GM10266 (cell line): ENCODE results near the gene CIAO2B.
"Not testable (repeated sequence)": the region's sequence is repeated elsewhere in the genome, so short reads cannot be mapped to it uniquely, and the experiment has no call there.

ENCODE experiments used
- DNase-seq: peaks from one replicate; pipeline ENCODE4 v3.0.0; 2012; ENCODE audit errors: extremely low spot score
- TF ChIP-seq, protein P1 (sequence below): IDR thresholded peaks from 2 replicates; pipeline ENCODE4 v1.5.1; 2012; ENCODE audit warnings: mild to moderate bottlenecking, low read depth; ENCODE audit not compliant: control insufficient read depth, insufficient read depth; ENCODE audit errors: missing control alignments

The CIAO2B gene

DNA sequence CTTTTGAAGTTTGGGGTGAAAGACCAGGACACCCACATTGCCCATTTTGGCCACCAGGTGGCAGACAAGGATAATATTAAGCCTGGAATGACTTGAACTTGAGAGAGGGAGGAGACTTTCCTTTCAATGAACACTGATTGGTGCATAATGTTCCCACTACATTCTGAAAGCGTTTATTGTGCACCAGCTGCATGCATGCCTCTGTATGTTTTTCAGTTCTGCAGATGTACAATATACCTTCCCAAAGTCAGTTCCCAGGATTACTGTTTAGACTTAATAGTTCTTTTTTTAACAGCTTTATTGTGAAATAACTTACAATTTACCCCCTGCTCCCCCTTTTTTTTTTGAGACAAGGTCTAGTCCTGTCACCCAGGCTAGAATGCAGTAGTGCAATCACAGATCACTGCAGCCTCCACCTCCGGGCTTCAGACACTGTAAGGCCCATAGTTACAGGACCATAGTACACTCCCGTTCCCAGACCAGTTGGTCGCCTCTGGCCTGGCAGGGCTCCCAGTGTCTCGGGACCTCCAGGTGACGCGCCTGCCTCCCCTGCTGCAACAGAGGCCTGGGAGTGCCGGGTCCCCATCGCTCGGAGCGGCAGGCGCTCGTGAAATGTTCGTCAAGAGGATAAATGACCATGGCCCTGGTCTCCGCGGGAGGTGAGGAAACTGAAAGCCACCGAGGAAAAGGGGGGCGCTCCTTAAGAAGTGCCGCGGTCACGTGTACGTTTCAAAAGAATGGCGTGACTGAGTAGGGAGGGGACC, 13.3 kb upstream of the CIAO2B start:
- TF ChIP-seq, protein P1, sequence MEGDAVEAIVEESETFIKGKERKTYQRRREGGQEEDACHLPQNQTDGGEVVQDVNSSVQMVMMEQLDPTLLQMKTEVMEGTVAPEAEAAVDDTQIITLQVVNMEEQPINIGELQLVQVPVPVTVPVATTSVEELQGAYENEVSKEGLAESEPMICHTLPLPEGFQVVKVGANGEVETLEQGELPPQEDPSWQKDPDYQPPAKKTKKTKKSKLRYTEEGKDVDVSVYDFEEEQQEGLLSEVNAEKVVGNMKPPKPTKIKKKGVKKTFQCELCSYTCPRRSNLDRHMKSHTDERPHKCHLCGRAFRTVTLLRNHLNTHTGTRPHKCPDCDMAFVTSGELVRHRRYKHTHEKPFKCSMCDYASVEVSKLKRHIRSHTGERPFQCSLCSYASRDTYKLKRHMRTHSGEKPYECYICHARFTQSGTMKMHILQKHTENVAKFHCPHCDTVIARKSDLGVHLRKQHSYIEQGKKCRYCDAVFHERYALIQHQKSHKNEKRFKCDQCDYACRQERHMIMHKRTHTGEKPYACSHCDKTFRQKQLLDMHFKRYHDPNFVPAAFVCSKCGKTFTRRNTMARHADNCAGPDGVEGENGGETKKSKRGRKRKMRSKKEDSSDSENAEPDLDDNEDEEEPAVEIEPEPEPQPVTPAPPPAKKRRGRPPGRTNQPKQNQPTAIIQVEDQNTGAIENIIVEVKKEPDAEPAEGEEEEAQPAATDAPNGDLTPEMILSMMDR, result peak; percentile 95
- DNase-seq, result peak; percentile 87

DNA sequence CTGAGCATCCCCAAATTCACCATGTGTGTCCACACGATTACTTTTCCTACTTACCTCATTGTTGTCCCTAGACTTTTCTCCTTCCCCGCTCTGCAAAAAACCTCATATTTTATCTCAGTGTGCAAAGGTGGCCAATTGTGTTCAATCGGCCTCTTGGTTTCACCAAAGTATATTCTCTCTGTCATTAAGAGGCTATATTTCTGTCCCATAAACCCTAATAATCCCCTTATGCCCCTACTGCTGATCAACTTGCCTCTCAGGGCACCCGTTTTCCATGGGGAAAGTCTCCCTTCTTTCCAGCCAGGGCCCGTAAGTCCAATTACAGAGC, 12.7 kb upstream of the CIAO2B start:
- TF ChIP-seq, protein P1, result no peak
- DNase-seq, result no peak

DNA sequence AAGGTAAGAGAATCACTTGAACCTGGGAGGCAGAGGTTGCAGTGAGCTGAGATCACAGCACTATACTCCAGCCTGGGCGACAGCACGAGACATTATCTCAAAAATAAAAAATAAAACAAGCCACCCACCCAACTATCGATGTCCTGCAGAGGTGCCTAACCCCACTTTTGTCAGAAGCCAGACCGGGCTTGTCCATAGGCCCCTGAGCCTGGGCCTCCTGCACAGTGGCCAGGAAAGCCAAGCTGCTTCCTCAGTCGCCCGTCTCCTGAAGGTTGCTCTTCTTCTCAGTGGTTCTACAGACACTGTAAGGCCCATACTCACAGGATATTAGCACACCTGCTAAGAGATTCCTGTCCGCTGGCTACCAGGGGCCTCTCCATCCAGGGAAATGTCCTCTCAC, 12.3 kb upstream of the CIAO2B start:
- TF ChIP-seq, protein P1, result no peak

DNA sequence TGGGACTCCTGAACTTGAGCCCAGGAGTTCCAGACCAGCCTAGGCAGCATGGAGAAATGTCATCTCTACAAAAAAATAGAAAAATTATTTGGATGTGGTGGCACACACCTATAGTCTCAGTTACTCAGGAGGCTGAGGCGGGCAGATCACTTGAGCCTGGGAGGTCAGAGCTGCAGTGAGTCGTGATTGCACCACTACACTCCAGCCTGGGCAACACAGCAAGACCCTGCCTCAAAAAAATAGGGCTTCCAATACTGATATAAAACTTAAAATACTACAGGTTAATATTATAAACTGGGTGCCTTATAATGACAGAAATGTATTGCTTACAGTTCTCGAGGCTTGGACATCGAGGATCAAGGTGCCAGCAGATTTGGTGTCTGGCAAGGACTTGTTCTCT, 11.7 kb upstream of the CIAO2B start:
- no peak for DNase-seq

More for the DNA sequence above, 12.3 kb upstream of the CIAO2B start:
- DNase-seq, result no peak

DNA sequence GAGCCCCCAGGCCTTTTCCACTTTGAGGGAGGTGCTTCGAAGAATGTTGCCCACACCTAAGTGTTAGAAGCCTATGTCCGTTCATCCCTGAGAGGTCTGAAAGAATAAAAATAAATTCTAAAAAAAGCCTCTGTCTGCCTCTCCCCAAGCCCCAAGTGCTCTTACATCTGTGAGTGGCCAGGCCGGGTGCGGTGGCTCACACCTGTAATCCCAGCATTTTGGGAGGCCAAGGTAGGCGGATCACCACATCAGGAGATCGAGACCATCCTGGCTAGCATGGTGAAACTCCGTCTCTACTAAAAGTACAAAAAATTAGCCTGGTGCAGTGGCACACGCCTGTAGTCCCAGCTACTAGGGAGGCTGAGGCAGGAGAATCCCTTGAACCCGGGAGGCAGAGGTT, 10.8 kb upstream of the CIAO2B start:
- DNase-seq, result not testable (repeated sequence)

More for the DNA sequence above, 11.7 kb upstream of the CIAO2B start:
- TF ChIP-seq, protein P1, result no peak

DNA sequence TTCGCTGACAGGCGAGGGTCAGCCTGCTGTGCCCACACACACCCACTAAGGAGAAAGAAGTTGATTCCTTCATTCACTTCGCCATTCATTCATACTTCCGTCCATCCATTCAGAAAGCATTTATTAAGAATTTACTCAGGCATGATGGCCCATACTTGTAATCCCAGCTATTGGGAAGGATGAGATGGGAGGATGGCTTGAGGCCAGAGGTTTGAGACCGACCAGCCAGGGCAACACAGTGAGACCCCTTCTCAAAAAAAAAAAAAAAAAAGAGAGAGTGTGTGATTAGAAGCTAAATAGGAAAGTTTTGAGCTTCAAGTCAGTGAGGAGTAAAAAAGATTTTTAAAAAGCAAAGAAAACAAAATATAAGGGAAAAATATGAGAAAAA, 9.8 kb upstream of the CIAO2B start:
- no peak for DNase-seq
- TF ChIP-seq, protein P1, result no peak

DNA sequence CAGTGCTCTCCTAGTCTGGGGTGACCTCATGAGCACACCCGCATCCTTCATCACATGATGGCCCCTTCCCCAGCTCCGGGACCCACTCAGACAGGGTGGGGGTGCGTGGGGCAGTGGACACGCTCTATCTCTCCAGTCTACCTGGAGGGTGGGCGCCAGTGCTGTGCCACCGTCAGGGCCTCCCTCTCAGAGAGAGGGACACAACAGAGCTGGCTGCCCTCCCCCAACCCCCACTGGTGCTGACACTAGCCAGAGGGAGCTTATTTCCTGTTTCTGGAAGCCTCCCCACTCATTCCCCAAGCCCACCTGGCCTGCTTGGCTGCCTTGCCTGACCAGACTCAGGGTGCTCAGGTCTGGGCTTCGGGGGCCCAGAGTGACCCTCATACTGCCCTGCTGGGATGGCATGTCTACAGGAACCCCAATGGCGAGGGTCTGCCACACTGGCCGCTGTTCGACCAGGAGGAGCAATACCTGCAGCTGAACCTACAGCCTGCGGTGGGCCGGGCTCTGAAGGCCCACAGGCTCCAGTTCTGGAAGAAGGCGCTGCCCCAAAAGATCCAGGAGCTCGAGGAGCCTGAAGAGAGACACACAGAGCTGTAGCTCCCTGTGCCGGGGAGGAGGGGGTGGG, 9.3 kb upstream of the CIAO2B start:
- DNase-seq, result no peak
- TF ChIP-seq, protein P1, result no peak
